Measurements from ENCODE around the gene TOP2A.
"Not testable (repeated sequence)": the region's sequence is repeated elsewhere in the genome, so short reads cannot be mapped to it uniquely, and the experiment has no call there.

Gene TOP2A

GRCh38 chr17:40374821-40375498, 42.7 kb downstream of the TOP2A start:
- no peak for DNase-seq

- DNase-seq, result no peak
Measured at GRCh38 chr17:40373999-40374398, 43.7 kb downstream of the TOP2A start.

DNA sequence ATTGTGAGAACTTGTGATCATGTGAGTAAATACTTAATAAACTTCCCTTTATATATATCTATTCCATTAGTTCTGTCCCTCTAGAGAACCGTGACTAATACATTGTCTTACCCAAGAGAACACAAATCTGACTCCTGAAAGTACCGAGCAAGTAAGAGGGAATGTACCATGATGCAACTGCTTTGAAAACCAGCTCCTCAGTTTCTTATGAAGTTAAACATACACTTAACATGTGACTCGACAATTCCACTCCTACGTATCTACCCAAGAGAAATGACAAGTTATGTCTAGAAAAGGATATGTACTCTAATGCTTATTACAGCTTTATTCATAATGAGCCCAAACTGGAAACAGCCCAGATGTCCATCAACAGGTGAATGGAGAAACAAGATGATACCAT, 44.4 kb downstream of the TOP2A start:
- no peak for DNase-seq

DNA sequence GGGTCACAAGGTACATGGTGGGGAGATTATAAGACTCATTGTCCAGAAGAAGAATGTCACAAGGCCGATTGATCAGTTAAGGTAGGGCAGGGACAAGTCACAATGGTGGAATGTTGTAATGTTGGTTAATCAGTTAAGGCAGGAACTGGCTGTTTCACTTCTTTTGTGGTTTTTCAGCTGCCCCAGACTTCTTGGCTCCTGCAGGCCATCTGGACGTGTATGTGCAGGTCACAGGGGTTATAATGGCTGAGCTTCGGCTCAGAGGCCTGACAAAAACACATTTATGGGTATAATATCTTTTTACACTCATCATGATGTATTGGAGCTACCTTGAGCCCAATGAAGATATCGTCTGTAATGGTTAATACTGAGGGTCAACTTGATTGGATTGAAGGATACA, 45.1 kb downstream of the TOP2A start:
- DNase-seq, result not testable (repeated sequence)

DNA sequence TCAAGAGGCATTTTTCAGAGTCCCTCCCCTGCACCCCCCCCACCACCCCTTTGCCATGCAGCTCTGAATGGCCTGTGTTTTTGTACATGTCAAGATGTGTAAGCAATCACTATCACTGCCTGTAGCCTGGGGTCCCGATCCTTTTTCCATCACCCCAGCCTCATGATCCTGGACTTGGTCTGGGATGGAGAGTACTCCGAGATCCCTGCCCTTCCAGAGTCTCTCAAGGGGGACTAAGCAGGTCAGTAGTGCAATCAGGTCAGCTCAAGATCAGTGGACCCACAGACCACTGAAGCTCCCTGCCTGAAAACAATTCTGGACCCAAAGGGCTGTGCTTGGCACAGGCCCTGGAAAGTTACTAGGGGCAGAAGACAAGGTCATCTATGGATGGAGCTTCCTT, 45.7 kb downstream of the TOP2A start:
- no peak for DNase-seq

GRCh38 chr17:40371261-40371929, 46.3 kb downstream of the TOP2A start:
- no peak for DNase-seq

GRCh38 chr17:40369923-40370322, 47.8 kb downstream of the TOP2A start:
- DNase-seq, result no peak

DNA sequence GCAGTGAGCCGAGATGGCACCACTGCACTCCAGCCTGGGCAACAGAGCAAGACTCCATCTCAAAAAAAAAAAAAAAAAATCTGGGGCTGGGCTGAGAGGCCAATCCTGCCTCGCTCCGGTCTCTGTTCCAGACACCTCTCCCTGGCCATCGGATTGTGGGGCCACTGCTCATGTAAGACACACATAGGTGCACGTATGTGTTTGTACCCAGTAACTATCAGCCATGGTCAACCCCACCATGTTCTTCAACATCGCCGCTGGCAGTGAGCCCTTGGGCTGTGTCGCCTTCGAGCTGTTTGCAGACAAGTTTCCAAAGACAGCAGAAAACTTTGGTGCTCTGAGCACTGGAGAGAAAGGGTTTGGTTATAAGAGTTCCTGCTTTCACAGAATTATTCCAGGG, 50.0 kb downstream of the TOP2A start:
- DNase-seq, result not testable (repeated sequence)

- no peak for DNase-seq
Measured at GRCh38 chr17:40366861-40367518, 50.7 kb downstream of the TOP2A start.

GRCh38 chr17:40366076-40366860, 51.4 kb downstream of the TOP2A start:
- DNase-seq, result no peak

GRCh38 chr17:40364906-40365305, 52.8 kb downstream of the TOP2A start:
- DNase-seq, result no peak

- DNase-seq, result no peak
Measured at GRCh38 chr17:40364121-40364861, 53.4 kb downstream of the TOP2A start, which contains the start of gene GJD3. TSS of gene GJD3 (minus strand) at chr17:40364737. CDS start at chr17:40363815, 922 bp downstream.

DNA sequence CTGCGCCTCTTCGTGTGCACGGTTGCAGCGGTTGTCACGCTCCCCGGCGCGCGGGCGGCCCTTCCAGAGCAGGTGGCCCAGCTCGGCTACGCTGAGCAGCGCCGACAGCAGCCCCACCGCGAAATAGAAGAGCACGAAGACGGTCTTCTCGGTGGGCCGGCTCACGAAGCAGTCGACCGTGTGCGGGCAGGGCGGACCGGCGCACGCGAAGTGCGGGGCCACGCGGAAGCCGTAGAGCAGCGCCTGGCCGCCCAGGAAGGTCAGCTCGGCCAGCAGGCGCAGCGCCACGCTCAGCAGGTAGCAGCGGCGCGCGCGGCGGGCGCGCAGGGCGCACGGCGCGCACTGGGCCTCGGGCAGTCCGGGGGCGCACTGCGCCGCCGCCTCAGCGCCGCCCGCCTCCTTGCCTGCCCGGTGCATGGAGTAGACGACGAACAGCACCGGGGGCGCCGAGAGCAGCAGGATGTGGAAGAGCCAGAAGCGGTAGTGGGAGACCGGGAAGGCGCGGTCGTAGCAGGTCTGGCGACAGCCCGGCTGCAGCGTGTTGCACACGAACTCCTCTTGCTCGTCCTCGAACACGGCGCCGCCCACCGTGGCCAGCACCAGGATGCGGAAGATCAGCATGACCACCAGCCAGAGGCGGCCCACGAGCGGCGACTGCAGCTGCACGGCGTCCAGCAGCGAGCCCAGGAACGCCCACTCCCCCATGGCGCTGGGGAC, 54.4 kb downstream of the TOP2A start:
- no peak for DNase-seq

DNA sequence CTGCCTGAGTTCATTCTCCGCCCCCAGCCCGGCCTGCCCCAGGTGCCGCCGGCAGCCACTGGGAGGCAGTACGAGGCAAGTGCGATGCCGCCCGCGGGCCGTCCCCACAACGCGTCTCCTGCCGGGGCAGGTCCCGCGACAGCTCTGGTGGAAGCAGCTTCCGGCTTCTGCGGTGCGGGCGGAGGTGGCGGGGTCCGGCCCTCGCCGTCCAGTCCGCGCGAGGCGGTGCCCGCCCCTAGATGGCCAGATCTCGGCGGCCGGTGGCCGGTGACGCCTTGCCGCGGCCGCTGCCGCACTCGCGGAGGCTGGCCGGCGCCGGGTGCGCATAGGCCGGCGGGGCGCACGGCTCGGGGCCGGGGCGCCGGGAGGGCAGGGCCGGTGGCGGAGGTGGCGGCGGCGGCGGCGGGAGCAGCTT, 55.0 kb downstream of the TOP2A start:
- peak; percentile 77 for DNase-seq

DNA sequence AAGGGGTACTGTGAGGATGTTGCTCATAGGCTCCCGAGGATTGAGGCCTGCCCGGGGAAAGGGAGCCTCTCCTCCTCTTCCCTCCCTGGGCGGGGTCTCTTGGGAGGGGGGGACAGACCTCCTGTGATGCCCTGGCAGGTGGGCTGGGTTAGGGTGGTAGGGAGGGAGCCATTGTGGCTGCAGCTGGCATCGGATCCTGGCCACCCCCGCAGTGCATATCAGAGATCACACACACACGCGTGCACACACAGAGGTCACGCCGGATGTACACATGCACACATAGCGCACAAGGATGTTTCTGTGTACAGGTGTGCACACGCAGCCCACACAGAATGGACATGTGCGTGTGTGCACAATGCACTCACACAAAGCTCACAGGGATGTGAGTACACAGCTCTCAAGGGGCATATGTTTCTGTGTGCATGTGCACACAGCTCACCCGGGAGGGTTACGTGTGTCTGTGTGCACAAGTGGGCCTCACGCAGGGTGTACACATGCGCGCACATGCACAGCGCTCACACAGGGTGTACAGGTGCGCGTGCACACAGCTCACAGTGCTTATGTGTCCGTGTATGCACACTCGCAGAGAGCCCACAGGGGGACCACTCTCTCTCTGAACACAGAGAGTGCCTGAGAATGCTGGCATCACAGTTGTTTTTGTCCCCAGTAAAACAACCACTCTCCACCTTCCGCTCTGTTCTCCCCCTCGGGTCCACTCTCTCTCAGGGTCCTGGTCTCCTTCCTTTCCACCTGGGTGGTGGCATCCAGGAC, 55.6 kb downstream of the TOP2A start:
- no peak for DNase-seq

DNA sequence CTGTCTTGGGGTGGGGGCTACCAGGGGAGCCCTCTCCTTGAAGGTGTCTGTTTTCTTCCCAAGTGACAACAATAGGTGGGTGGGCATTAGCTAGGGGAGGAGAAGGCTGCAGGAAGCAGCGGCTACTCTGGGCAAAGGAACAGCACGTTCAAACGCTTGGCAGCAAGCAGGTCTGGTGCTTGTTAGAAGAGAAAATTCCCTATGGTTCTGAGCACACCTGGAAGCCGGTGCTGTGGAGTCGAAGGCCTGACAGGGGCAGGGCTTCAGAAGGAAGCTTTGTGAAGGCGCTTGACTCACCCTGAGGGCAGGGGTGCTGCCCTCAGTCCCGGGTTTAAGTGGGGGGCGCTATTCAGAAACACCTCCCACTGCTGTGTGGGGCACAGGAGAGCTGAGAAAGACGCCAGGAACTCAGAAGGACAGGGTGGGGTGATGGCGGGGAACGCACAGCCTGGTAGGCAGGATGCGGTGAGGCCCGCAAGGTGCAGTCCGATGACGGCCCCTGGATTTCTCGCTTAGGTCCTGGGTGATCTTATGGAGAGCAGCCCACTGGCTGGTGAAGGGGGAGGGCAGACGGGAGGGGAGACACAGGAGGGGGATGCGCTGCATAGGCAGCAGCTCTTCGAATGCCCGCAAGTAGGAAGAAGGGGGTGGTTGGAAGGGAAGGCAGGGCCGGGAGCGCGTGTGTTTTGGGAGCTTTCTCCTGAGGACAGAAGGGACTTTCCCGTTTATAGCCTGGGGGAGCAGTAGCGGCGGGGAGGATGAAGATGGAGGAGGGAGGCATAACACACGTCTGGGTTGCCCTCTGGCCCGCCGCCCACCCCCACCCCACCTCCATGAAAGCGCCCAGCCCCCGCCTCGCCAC, 56.4 kb downstream of the TOP2A start:
- no peak for DNase-seq

DNA sequence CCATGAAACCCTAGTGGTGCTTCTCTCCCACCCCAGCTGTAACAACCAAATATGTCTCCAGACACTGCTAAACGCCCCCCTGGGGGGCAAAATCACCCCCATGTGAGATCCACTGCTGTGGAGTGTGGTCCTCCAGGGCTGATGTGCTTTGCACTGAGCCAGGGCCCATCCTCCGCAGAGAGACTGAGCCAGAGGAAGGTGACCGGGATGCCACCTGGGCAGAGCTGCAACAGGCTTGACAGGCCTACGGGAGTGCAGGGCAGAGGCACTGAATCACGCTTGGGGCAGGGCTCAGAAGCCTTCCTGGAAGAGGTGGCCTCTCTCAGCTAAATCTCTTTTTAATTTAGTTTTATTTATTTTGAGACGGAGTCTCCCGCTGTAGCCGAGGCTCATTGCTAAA, 57.6 kb downstream of the TOP2A start:
- no peak for DNase-seq

GRCh38 chr17:40358323-40359038, 59.2 kb downstream of the TOP2A start:
- peak; percentile 81 for DNase-seq

Measured in stimulated activated naive CD4-positive, alpha-beta T cell treated with Interleukin-2 at 50 U/mL for 16 hours (primary cell).